ENCODE results near the gene DDIAS. TPM values are rescaled to one million over a fixed set of nuclear protein-coding genes. Genes with fewer than 3 reads are reported as not detected.

DDIAS gene
- total and polyA plus RNA-seq, 2 donors (not counting 1 experiment from before 2014, with no cell fraction given), result 1.7 to 3.3 TPM

DNA sequence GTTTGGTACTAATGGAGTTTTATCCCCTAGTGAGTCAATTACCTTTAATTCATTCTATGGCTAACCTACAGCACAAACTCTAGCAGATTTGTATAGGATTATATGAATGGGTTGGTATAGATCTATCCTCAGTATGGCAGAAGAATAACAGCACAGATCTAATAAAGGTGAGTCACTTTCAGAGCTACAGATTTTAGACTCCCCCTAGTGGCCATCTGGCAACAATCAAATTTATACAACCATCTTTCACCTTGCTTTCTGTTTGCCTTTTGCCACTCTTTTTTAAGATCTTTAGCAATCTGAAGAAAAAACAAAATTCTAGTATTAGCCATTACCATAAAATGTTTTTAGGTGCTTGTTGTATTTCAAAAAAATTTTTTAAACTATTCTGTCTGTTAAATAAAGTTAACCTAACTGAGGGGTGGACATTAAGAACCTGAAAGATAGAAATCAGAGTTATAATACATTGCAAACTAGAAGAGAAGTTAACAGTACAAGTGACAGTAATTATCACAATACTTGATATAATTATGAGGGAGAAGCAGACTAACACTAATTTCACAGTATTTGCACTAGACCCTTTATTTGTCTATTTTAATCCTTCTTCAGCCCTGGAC lies 25.8 kb downstream of the DDIAS start:
- Histone ChIP-seq H3K27ac (ENCODE audit: low read length in 2 of 2) (no peak overlapping the region), H3K36me3 (replicated peaks in 1 of 2; ENCODE audit: control extremely low read depth in 1 of 2, control insufficient read depth in 1 of 2, extremely low read depth in 1 of 2, insufficient read depth in 2 of 2, low read length in 1 of 2) (no peaks in the 10 kb centered on the region), H3K9ac (ENCODE audit: low read length) (no peak overlapping the region), H3K27me3 (replicated peaks in 1 of 4; ENCODE audit: control extremely low read depth in 1 of 4, control insufficient read depth in 3 of 4, insufficient read depth in 4 of 4, low read length in 3 of 4) (no peaks in the 10 kb centered on the region), H2AFZ (ENCODE audit: insufficient read depth, low read depth, low read length, poor library complexity, severe bottlenecking) (no peak overlapping the region), H3K9me3 (ENCODE audit: control extremely low read depth in 1 of 3, control insufficient read depth in 2 of 3, insufficient read depth in 1 of 3, low read length in 2 of 3) (no peaks in the 10 kb centered on the region), H3K4me3 (ENCODE audit: control extremely low read depth in 1 of 5, extremely low read depth in 1 of 5, insufficient read depth in 1 of 5, low read depth in 2 of 5, low read length in 4 of 5) (no peak overlapping the region), H4K20me1 (ENCODE audit: control insufficient read depth, insufficient read depth, low read length, poor library complexity, severe bottlenecking) (no peaks in the 10 kb centered on the region), H3K79me2 (ENCODE audit: control insufficient read depth, insufficient read depth, low read length) (peaks cover 26% of the 10 kb centered on the region), H3K4me1 (ENCODE audit: control insufficient read depth in 2 of 2, insufficient read depth in 2 of 2, low read length in 2 of 2) (peaks cover 58 to 77% of the 10 kb centered on the region in 2 donors), H3K4me2 (replicated peaks; ENCODE audit: low read depth, low read length, poor library complexity, severe bottlenecking) (peak overlapping the region; percentile 39)
- no peaks in the 10 kb centered on the region for H3K9me3 Mint-ChIP-seq (ENCODE audit: insufficient read depth)
- ATAC-seq (ENCODE audit: low read depth) (peak; percentile 81), DNase-seq (peak; percentile 76)
- TF ChIP-seq CTCF (IDR thresholded peaks at IDR 0.05), result peak; percentile 89
- no peak for TF ChIP-seq EZH2 (IDR thresholded peaks at IDR 0.05; ENCODE audit: borderline replicate concordance, insufficient read depth, low read depth, low read length, poor library complexity, severe bottlenecking)
- peaks cover 67% of the 10 kb centered on the region for H3K4me1 Mint-ChIP-seq
- intact Hi-C loops (cut with micrococcal nuclease), result loop anchor here (1.0 kb wide), 3 partner anchors 21 to 60 kb away; partner anchors contain the start of gene PRCP
- no peaks in the 10 kb centered on the region for H3K27me3 Mint-ChIP-seq
- POLR2A ChIA-PET, result interaction anchor here (0.6 to 0.8 kb wide), 2 partner anchors 27 to 62 kb away, joined by 3 to 4 read pairs; partner anchors contain the start of genes DDIAS and PRCP
- CTCF ChIA-PET, result interaction anchor here (0.8 to 2.9 kb wide), 15 partner anchors 11 to 308 kb away, joined by 3 to 19 read pairs (median 5); partner anchors contain the start of genes DDIAS and PRCP
- H3K27ac Mint-ChIP-seq, result no peak overlapping the region
- H3K4me3 Mint-ChIP-seq, result peak overlapping the region; percentile 15

DNA sequence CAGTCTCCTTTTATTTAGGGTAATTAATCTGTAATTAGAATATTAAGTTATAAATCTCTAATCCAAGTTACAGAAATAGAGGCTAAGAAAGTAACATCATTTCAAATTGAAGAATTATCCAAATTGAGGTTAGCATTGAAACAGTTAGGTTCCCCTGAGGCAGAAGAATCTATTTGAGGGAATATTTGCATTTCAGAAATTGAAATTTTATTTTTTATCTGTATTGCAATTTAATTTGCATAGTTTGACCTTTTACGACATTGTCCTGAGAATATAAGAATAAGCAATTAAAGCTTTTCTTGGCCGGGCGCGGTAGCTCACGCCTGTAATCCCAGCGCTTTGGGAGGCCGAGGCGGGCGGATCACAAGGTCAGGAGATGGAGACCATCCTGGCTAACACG lies 27.6 kb downstream of the DDIAS start:
- no CpG with 5 or more reads among the region's 10 CpGs for WGBS (ENCODE audit: insufficient coverage)
- Histone ChIP-seq H3K27ac (ENCODE audit: low read length in 2 of 2) (peak overlapping the region; percentile 19 to 82), H3K9me3 (ENCODE audit: control extremely low read depth in 1 of 3, control insufficient read depth in 2 of 3, insufficient read depth in 1 of 3, low read length in 2 of 3) (no peaks in the 10 kb centered on the region), H3K36me3 (replicated peaks in 1 of 2; ENCODE audit: control extremely low read depth in 1 of 2, control insufficient read depth in 1 of 2, extremely low read depth in 1 of 2, insufficient read depth in 2 of 2, low read length in 1 of 2) (no peaks in the 10 kb centered on the region), H3K27me3 (replicated peaks in 1 of 4; ENCODE audit: control extremely low read depth in 1 of 4, control insufficient read depth in 3 of 4, insufficient read depth in 4 of 4, low read length in 3 of 4) (no peaks in the 10 kb centered on the region), H4K20me1 (ENCODE audit: control insufficient read depth, insufficient read depth, low read length, poor library complexity, severe bottlenecking) (no peaks in the 10 kb centered on the region), H3K4me3 (ENCODE audit: control extremely low read depth in 1 of 5, extremely low read depth in 1 of 5, insufficient read depth in 1 of 5, low read depth in 2 of 5, low read length in 4 of 5) (peak overlapping the region in 1 of 5 experiments; percentile 7), H3K79me2 (ENCODE audit: control insufficient read depth, insufficient read depth, low read length) (peaks cover 19% of the 10 kb centered on the region), H3K4me2 (replicated peaks; ENCODE audit: low read depth, low read length, poor library complexity, severe bottlenecking) (peak overlapping the region; percentile 22), H3K4me1 (ENCODE audit: control insufficient read depth in 2 of 2, insufficient read depth in 2 of 2, low read length in 2 of 2) (peaks cover 46 to 62% of the 10 kb centered on the region in 2 donors), H3K9ac (ENCODE audit: low read length) (no peak overlapping the region), H2AFZ (ENCODE audit: insufficient read depth, low read depth, low read length, poor library complexity, severe bottlenecking) (no peak overlapping the region)
- ChIA-PET CTCF (interaction anchor here (1.1 to 2.1 kb wide), 6 partner anchors 18 to 61 kb away, joined by 3 to 12 read pairs (median 6); partner anchors contain the start of gene DDIAS), POLR2A (interaction anchor here (0.6 to 1.0 kb wide), 2 partner anchors 33 to 364 kb away, joined by 3 to 5 read pairs; no protein-coding TSS in a partner anchor)
- Mint-ChIP-seq H3K4me1 (peaks cover 58% of the 10 kb centered on the region), H3K4me3 (peak overlapping the region; percentile 23), H3K9me3 (ENCODE audit: insufficient read depth) (no peaks in the 10 kb centered on the region), H3K27ac (peak overlapping the region; percentile 79), H3K27me3 (no peaks in the 10 kb centered on the region)
- intact Hi-C loops (cut with micrococcal nuclease), result no loop called here
- TF ChIP-seq EZH2 (IDR thresholded peaks at IDR 0.05; ENCODE audit: borderline replicate concordance, insufficient read depth, low read depth, low read length, poor library complexity, severe bottlenecking) (no peak), CTCF (IDR thresholded peaks at IDR 0.05) (no peak)
- ATAC-seq (ENCODE audit: low read depth) (no peak), DNase-seq (no peak)
